ENCODE measurements around the gene DNAH14. TPM values are rescaled to one million over a fixed set of nuclear protein-coding genes. Genes with fewer than 3 reads are reported as not detected.

Gene DNAH14
- total RNA-seq, 4 donors from 2014 or later, result 1.5 to 14.1 (median 3.3) TPM

DNA sequence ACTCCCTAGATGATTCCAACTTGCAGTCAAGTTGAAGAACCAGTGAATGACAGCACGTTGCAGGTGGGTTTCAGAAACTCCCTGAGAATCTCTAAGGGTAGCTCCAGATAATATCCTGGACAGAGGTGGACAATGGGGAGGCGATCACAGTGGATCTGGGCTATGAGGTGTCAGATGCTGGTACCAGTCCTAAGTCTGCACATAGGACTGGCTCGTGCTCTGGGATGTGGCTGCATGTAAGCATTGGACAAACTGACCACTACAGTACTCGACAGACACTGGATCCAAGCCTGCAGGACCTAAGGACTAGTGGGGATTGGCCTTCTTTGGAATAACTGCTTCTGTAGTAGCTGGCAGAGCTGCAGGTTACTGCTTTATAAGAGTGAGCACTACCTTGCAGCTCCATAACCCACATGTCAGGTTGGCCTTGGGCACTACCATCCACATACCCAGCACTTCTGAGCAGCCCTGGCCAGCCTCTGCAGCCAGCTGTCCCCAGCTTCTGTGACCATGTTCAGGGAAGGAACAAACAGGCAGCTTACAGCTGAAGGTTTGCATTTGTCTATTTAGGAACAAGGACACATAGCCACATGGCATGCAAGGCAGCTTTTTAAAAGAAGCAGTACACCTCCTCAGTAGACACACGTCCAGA, 33.2 kb upstream of the DNAH14 start:
- TF ChIP-seq, protein P1, sequence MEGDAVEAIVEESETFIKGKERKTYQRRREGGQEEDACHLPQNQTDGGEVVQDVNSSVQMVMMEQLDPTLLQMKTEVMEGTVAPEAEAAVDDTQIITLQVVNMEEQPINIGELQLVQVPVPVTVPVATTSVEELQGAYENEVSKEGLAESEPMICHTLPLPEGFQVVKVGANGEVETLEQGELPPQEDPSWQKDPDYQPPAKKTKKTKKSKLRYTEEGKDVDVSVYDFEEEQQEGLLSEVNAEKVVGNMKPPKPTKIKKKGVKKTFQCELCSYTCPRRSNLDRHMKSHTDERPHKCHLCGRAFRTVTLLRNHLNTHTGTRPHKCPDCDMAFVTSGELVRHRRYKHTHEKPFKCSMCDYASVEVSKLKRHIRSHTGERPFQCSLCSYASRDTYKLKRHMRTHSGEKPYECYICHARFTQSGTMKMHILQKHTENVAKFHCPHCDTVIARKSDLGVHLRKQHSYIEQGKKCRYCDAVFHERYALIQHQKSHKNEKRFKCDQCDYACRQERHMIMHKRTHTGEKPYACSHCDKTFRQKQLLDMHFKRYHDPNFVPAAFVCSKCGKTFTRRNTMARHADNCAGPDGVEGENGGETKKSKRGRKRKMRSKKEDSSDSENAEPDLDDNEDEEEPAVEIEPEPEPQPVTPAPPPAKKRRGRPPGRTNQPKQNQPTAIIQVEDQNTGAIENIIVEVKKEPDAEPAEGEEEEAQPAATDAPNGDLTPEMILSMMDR (IDR thresholded peaks at IDR 0.05; ENCODE audit: low read depth), result no peak

DNA sequence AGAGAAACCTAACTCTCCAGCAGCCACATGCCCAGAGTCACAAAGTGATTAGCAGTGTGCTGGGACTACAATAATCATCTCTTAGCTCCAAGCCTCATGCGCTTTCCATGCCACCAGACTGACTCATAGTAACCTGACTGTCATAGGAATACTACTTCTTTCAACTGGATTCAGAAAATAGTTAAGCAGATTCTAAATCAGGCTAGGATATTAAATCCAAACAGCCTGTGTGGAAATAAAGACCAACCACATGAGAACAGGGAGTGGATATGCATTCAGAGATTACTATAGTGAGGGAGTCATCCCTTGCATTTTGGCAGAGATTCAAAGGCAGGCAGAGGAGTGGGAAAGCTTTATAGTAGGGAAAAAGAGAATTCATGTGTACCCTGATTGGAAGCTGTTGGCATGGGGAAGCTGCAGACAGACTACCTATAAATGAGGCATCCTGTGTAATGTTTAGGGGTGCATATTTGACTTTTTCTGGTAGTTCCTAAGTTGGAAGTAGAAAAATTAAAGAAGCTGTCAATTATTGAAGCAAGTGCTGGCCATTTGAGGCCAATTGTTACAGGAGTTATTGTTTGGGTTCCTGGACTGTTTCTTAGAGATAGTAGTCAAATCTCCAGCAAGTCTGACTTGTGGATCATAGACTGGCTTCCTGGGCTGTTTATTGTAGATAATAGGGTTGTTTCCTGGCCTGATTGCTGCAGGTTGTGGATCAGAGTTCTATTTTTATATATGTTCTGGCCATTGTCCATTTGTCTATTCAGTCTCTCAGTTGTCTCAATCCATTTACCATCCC, 31.7 kb upstream of the DNAH14 start:
- TF ChIP-seq, protein P1 (IDR thresholded peaks at IDR 0.05; ENCODE audit: low read depth), result no peak

DNA sequence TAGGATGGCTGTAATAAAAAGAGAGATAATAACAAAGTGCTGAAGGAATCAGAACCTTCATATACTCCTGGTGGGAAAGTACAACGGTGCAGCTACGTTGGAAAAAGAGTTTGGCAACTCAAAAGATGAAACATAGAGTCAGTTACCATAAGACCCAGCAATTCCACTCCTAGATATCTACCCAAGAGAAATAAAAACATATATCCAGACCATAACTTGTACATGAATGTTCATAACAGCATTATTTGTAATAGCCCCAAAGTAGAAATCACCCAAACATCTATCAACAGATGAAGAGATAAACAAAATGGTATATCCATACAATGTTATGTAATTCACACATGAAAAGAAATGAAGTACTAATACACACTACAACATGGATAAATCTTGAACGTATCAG, 30.5 kb upstream of the DNAH14 start:
- TF ChIP-seq, protein P1 (IDR thresholded peaks at IDR 0.05; ENCODE audit: low read depth), result no peak

DNA sequence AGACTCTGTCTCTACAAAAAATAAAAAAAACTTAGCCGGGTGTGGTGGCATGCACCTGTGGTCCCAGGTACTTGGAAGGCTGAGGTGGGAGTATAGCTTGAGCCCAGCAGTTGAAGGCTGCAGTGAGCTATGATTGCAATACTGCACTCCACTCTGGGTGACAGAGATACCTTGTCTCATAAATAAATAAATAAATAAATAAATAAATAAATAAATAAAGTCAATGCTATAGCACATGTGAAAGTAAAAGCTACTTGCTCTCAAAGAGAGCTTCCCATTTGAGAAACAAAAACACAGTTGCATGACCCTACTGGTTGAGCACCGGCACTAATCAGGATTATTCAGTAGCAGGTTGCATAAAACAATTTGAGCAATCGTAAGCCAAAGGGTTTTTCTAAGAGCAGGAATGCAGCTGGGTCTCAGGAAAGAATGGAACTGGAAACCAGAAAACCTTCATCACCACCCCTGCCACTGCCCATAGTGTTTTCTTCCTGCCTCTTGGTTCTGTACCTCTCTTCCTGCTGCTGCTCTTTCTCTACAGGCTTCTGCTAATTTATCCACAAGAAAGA, 29.3 kb upstream of the DNAH14 start:
- TF ChIP-seq, protein P1 (IDR thresholded peaks at IDR 0.05; ENCODE audit: low read depth), result no peak

DNA sequence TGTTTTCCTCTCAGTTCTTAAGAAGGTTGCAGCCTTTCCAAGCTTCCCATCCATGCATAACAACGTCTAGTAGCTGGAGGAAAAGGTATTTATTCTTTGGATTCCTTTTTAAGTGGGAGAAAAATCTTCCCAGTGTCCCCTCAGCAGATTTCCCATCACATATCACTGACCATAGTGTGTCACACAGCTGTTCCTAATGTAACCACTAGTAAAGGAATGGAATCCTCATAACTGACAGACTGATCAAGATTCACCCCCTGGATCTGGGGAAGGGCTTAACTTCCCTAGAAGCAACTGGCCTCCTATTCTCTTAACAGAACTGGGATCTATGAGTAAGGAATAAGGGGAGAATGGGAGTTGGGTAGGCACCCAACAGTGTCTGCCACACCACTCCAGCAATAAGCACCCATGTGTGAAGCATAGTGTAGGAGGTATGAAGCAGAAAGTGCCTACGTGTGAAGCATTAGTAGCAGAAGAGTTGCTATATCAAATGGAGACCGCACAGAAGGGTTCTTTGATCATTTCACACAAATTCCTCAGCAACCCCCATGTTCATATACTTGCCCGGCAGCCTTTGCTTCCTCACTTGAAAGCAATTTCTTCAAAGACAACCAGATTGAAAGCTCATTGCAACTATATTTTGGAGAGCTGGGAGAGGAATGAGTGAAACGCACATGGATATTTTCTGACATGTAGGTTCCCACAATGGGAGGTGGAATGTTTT, 28.2 kb upstream of the DNAH14 start:
- TF ChIP-seq, protein P1 (IDR thresholded peaks at IDR 0.05; ENCODE audit: low read depth), result no peak

DNA sequence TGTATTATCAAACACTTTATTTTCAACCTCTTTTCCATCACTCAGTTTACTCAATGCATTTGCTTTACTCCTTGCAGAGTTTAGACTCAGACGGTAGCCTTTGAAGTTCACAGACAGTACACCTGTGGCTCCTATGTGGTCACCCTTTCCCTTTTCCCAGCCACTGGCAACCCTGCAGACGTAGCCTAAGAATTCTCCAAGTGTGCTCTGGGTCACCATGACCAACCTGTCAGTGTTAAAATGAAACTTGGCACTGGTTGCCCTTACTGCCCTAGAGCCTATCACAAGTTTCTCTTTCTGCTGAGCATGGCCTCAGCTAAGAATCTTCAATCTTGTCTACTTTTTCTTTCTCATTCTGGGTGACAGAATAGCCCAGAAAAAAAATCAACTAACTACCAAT, 25.5 kb upstream of the DNAH14 start:
- TF ChIP-seq, protein P1 (IDR thresholded peaks at IDR 0.05; ENCODE audit: low read depth), result no peak

DNA sequence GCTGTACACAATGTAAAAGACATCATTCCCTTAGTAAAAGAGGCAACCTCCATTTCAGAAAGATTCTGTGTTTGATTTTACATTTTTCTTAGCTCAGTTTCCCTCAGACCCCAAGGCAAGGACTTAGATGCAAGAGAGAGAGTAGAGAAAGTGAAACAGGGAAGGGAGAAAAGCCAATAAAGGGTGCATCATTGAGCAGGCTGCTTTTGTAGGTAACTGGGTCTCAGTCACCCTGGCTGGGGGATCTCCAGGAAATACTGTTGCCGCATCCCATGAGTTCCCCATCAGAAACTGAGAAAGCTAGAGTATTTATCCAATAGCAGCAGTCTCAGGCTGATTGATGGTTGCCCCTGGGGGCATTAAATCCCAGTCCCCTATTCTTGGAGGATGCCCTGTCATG, 23.1 kb upstream of the DNAH14 start:
- TF ChIP-seq, protein P1 (IDR thresholded peaks at IDR 0.05; ENCODE audit: low read depth), result no peak
